GM08714 (cell line): ENCODE data around the gene PANK1.
"Not testable (repeated sequence)": the region's sequence is repeated elsewhere in the genome, so short reads cannot be mapped to it uniquely, and the experiment has no call there.

Source experiments
- H3K4me3 ChIP-seq: fragments of 200-500 bp; sonication (Bioruptor generic); 2 replicates; pipeline ENCODE4 v1.5.1; 2014; ENCODE audit warnings: mild to moderate bottlenecking, low read length, inconsistent platforms
- ZNF274 ChIP-seq: IDR thresholded peaks from 2 replicates; pipeline ENCODE4 v1.6.1; 2012; ENCODE audit warnings: mild to moderate bottlenecking, low read depth, low read length

PANK1 gene

DNA sequence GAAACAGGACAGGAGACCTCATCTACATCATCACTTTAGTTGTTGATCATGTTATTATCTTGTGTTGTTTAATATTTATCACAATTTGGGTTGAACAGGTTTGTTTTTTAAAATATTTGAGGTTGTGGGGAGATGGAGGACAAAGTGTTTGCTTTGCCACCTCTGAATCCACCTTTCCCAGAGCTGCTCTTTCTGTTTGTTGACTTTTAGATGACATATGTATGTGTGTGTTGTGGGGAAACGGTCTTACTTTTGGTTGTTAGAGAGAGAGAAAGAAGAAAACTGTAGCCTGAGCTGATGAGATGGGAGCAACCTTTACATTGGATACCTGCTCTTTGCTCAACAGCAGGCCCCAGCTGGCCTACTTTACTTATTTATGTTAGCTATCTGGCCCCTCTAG, 90.6 kb downstream of the PANK1 start:
- no peak for TF ChIP-seq ZNF274

DNA sequence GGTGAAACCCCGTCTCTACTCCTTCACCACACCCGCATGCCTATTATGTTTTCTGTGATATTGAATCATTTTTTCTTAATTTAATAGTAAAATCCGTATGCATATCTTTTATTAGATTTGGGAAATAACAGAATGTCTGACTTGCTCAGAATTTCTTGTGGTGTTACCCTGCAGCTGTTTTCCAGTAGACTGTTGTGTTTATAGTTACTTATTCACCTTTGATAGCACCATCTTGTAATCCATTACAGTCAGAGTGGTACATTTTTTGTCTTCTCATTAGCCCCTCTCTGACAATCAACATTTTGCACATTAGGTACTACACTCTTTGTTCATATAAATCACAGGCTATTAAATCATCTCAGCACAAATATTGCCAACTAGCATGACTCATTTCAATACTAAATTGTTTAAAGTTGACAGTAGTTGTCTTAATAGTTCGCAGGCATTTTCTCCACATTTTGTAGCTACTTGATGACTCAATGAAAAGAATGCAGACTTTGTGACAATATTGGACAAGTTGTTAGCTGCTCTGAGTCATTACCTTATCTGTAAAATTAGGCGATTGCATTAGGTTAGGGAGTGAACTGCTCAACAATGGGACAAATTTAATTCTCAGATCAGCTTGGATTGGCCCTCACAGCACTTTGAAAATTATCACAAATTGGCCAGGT, 91.8 kb downstream of the PANK1 start:
- no peak overlapping the region for H3K4me3 ChIP-seq
- no peak for TF ChIP-seq ZNF274

More for the DNA sequence above, 90.6 kb downstream of the PANK1 start:
- no peak overlapping the region for H3K4me3 ChIP-seq

DNA sequence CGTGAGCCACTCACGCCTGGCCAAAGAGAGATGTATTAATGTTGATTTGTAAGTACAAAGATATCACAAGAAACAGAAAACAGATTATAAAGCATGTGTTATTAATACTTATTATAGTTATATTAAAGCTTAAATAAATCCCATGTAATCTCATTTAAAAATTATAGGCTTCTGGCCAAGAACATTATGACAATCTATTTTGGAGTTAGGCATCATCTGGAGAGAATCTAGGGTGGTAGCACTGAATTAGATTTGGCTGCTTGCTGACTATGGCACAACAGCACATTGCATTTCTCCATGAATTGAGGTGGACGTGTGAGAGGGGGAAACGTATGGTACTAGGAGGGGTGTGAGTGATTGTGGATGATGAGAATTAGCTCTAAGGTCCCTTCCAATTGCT, 92.8 kb downstream of the PANK1 start:
- no peak overlapping the region for H3K4me3 ChIP-seq
- no peak for TF ChIP-seq ZNF274

DNA sequence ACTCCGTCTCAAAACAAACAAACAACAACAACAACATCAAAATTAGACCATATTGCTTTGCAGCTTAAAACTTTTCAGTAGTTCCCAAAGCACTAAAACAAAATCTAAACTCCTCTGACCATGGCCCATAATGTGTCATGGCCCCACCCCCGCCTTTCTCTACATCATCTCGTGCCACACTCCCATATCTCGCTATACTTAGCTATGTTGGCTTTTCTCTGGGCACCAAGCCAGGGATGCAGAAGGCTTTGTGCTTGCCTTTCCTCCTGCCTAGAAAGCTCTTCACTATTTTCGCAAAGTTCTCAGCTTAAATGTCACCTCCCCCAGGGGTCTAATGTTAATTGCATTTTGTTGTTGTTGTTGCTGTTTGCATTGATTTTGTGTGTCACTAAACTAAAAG, 94.5 kb downstream of the PANK1 start:
- no peak for TF ChIP-seq ZNF274
- H3K4me3 ChIP-seq: no peak overlapping the region

DNA sequence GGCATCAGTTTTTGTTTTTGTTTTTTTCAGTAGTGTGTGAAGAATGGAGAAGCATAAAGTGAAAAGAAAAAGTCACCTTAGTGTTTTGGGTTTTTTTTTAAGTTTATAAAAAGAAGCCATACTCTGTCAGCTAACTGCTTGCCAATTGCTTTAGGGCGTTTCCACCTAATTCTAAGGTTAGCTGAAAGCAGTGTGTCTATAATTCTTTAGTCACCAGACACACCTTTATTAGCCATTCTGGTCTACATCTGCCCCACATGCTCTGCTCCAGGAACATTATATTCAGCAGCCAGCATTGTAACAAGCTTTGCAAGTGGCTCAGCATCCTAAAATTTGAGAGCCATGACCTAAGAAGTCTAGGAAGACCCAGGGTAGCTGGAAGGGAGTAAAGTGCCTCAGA, 95.5 kb downstream of the PANK1 start:
- TF ChIP-seq ZNF274: no peak
- no peak overlapping the region for H3K4me3 ChIP-seq

DNA sequence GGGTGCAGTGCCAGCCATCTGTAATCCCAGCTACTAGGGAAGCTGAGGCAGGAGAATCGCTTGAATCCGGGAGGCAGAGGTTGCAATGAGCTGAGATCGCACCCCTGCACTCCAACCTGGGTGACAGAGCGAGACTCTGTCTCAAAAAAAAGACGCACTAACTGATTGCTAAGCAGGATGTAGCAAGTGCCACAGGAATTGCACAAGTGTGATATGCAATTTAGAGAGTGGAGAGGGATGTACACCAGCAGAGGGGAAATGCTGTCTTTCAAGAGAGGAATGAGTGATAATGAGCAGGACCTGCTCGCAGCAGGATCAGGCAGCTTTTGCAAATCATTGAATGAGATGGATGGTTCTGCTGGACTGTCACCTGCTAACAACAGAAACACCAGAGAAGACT, 96.4 kb downstream of the PANK1 start:
- TF ChIP-seq ZNF274: no peak

DNA sequence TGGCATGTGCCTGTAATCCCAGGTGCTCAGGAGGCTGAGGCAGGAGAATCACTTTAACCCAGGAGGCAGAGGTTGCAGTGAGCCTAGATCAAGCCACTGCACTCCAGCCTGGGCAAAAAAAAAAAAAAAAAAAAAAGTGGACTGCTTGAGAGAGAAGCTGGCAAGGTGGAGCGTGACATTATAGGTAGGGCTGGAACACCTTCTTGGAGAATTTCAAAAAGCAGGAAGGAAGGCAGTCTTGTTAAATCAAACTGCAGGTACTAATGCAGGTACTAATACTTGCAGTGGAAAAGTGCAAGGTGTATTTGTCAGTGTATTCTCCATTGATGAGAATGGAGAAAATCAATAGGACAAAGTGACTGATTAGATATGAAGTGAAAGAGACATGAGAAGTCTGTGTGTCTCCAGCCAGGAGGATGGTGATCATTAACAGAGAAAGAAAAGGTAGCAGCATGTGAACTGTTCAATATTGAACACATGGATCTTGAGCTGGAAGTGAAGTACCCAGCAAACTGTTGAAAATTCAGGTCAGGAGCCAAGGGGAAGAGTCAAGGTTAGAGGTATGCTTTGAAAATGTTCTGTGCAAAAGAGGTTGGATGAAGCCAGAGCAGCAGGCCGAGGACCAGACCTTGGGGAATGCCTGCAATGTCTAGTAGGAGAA, 97.1 kb downstream of the PANK1 start:
- H3K4me3 ChIP-seq: no peak overlapping the region

More for the DNA sequence above, 96.4 kb downstream of the PANK1 start:
- no peak overlapping the region for H3K4me3 ChIP-seq

DNA sequence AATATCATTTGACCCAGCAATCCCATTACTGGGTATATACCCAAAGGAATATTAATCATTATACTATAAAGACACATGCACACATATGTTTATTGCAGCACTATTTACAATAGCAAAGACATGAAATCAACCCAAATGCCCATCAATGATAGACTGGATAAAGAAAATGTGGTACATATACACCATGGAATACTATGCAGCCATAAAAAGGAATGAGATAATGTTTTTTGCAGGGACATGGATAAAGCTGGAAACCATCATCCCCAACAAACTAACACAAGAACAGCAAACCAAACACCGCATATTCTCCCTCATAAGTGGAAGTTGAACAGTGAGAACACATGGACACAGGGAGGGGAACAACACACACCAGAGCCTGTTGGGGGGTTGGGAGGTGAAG, 98.4 kb downstream of the PANK1 start:
- not testable (repeated sequence) for H3K4me3 ChIP-seq

More for the DNA sequence above, 97.1 kb downstream of the PANK1 start:
- no peak for TF ChIP-seq ZNF274

DNA sequence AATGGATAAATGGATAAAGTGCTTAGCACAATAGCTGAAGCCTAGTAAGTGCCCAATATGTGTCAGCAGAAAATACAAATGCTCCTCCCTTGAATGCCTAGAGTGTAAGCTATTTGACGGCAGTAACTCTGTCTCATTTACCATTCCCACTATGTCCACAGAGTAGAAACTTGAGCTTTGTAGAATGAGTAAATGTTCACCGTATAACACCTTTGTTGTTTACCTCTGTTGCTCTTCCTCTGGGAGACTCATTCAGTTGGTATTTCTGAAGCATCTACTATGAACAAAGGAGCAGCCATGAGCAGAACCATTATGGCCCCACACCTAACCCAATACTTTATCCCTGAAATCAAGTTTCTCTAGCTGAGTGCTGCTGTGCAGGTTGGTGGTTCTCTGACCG, 101.2 kb downstream of the PANK1 start:
- no peak for TF ChIP-seq ZNF274
- no peak overlapping the region for H3K4me3 ChIP-seq

DNA sequence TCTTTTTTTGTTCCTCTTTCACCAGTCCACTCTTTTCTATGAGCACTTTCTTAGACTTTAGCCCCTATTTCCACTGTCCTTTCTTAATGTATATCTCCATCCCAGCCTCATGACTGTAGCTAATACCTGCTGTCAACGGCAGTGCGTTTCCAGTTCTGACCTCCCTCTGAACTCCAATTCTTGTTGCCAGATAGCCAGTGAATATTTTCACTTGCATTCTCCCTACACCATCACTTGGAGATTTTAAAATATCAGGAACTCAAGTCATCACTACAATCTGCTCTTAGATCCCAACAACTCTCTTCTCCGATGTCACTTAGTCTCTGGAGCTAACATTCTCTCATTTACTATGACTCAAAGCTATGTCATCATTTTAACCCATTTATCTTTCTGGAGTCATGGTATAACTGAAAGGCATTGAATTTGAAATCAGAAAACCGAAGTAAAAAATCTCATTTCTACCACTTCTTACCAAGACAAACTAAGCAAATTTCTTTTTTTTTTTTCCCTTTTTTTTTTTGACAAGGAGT, 104.6 kb downstream of the PANK1 start:
- no peak overlapping the region for H3K4me3 ChIP-seq
- no peak for TF ChIP-seq ZNF274

DNA sequence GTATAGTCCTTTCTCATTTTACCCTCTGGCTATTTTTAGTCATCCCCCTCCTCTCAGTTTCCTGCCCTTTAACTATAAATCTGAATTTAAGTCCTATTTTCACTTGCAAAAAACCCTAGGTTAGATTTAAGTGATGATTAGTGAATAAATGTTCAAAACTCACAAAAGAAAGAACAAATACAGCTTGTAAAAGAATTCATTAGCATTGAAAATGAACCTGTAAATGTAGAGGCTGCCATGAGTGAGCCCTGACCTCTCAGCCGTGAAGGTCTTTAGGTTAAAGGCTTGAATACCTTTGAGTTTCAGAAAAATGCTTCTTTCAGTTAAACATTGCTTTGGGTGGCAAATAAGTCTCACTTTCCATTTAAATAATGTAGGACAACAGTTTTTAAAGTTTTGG, 107.7 kb downstream of the PANK1 start:
- no peak for TF ChIP-seq ZNF274
- peak overlapping the region; percentile 24; the same call in 1 of the 2 replicates for H3K4me3 ChIP-seq

DNA sequence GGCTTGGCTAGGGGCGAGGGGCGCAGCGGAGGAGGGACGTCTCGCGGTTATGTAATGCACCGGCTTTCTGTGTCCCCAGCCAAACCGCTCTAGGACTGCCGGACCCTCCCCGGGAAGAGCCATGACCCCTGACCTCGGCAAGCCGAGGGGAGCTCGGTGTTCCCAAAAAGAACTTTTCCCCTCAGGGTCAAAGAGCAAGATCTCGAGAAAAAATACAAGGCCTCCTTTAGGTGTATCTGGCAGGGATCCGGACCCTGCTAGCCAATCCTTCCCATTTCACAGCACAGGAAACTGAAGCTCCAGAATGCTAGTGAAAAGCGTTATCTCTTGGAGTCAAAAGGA, 109.1 kb downstream of the PANK1 start:
- no peak overlapping the region for H3K4me3 ChIP-seq
- TF ChIP-seq ZNF274: no peak

DNA sequence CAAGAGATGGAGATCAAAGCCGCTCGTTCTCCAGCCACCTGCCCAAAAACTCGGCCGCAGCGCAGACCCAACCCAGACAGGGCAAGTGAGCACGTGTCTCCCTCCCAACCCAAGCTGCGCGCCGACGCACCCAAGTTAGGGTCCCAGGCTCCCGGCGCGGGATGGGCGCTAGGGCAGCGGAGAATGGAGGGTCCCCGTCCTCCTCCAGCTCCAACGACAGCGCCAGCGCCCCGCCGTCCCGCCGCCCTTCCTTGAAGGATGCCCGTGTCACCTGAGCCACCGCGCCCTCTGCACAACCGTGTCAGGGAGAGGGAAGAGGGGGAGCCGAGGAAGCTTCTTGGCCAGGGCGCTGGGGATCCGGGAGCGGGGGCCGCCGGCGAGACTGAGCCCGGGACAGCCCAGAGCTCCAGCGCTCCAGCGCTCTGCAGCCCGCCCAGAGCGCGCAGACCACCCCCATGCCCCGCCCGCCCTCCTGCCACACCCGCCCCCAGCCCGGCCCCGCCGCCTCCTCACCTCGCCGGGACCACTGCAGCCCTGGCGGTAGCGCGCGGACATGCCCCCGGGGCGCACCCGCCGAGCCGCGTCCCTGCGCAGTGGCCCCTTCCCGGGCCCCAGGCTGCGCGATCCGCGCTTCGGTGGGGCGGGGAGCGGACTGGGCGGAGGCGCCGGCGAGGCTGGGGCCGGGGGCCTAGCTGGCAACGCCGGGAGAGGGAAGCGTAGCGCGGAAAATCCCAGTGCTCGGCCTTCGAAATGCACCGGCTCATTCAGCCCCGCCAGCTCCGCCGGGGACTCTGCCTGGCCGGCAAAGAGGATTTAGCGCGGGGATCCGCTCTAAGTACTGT, 109.7 kb downstream of the PANK1 start, which contains the start of gene SLC16A12:
SLC16A12 (minus strand) TSS at position 424 of the 842 bp plus-strand sequence. CDS start 73,016 bp downstream, outside the sequence.
- peak within 1 kb of the TSS; percentile 2; the same call in 1 of the 2 replicates for H3K4me3 ChIP-seq
- TF ChIP-seq ZNF274: no peak

DNA sequence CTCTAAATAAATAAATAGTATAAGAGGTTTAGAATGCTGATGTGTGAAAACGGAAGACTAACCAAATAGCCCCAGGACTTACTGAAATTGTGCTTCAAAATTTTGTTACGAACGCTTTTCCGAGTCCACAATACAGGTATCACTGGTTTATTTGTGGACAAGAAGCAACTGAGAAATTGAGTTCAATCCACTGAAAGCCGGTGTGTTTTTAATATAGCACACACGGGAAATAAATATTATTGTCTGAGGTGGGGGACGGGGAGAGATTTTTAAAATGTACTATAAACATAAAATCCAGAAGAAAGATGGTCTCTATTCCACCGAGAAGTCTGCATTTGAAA, 110.2 kb downstream of the PANK1 start:
- no peak for TF ChIP-seq ZNF274
- peak overlapping the region; percentile 2; the same call in 1 of the 2 replicates for H3K4me3 ChIP-seq
